Neural progenitor cell (in vitro differentiated cells): ENCODE measurements around the gene SAPCD2.

ENCODE experiments used
- EZH2 ChIP-seq: fragments of 200-600 bp; sonication (generic); IDR thresholded peaks from 2 replicates; pipeline ENCODE4 v1.6.1; 2017; ENCODE audit warnings: antibody characterized with exemption, mild to moderate bottlenecking, moderate library complexity
- EZH2phosphoT487 ChIP-seq: fragments of 200-600 bp; sonication (generic); IDR thresholded peaks from 2 replicates; pipeline ENCODE4 v1.6.1; 2017; ENCODE audit warnings: antibody characterized with exemption
- TF ChIP-seq, protein P1 (sequence below): fragments of 200-600 bp; sonication (generic); IDR thresholded peaks from 2 replicates; pipeline ENCODE4 v1.5.1; 2017; ENCODE audit warnings: antibody characterized with exemption, mild to moderate bottlenecking

DNA sequence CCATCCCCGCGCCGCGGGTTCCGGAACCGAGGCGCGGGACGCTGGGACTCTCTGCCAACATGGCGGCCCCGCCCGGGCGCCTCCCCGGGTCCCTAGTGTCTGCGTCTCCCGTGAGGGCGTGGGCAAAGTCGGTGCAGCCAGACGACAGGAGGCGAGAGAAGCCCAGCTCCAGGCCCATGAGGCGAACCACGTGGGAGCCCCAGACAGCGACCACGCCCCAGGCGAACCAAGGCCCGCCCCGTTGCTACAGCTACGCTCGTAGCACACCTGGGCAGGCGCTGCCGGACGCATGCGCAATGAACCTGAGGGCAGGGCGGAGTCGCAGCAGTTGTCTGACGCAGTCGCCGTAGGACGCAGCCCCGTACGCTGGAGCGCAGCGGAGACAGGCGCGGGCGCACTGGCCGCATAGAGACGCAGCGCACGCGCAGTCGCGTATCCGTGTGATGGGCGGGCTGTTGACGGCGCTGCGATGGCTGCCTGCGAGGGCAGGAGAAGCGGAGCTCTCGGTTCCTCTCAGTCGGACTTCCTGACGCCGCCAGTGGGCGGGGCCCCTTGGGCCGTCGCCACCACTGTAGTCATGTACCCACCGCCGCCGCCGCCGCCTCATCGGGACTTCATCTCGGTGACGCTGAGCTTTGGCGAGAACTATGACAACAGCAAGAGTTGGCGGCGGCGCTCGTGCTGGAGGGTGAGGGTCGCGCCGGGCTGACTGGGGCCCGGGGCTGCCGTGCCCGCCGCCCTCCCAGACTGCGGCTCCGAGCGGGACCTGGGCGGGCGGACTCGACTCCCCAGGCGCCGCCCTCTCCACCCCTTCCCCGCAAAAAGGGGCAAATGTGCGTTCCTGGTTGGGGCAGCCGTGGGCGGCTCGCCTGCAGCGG, 16.4 kb upstream of the SAPCD2 start, which contains the start of gene MAN1B1:
- TF ChIP-seq, protein P1, sequence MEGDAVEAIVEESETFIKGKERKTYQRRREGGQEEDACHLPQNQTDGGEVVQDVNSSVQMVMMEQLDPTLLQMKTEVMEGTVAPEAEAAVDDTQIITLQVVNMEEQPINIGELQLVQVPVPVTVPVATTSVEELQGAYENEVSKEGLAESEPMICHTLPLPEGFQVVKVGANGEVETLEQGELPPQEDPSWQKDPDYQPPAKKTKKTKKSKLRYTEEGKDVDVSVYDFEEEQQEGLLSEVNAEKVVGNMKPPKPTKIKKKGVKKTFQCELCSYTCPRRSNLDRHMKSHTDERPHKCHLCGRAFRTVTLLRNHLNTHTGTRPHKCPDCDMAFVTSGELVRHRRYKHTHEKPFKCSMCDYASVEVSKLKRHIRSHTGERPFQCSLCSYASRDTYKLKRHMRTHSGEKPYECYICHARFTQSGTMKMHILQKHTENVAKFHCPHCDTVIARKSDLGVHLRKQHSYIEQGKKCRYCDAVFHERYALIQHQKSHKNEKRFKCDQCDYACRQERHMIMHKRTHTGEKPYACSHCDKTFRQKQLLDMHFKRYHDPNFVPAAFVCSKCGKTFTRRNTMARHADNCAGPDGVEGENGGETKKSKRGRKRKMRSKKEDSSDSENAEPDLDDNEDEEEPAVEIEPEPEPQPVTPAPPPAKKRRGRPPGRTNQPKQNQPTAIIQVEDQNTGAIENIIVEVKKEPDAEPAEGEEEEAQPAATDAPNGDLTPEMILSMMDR, result no peak
- no peak for TF ChIP-seq EZH2
- TF ChIP-seq EZH2phosphoT487, result no peak
